Raji (cell line): ENCODE results near the gene PAQR3.

ENCODE experiments used
- POLR2A ChIP-seq: IDR thresholded peaks from 2 replicates; pipeline ENCODE4 v1.6.1; 2011; ENCODE audit warnings: low read depth, low read length, control low read depth; ENCODE audit not compliant: insufficient read depth

Gene PAQR3

GRCh38 chr4:78880874-78881492 is 58.3 kb downstream of the PAQR3 start:
- no peak for TF ChIP-seq POLR2A

- TF ChIP-seq POLR2A, result no peak
Observed at GRCh38 chr4:78878031-78878430, 61.2 kb downstream of the PAQR3 start.

GRCh38 chr4:78876568-78877320 is 62.5 kb downstream of the PAQR3 start:
- no peak for TF ChIP-seq POLR2A

- TF ChIP-seq POLR2A, result no peak
Observed at GRCh38 chr4:78870056-78870455, 69.2 kb downstream of the PAQR3 start.

GRCh38 chr4:78865451-78865850 is 73.8 kb downstream of the PAQR3 start:
- no peak for TF ChIP-seq POLR2A

GRCh38 chr4:78864405-78865024 is 74.7 kb downstream of the PAQR3 start:
- TF ChIP-seq POLR2A, result no peak

GRCh38 chr4:78863991-78864390 is 75.2 kb downstream of the PAQR3 start:
- TF ChIP-seq POLR2A, result no peak

GRCh38 chr4:78863254-78863869 is 75.9 kb downstream of the PAQR3 start:
- no peak for TF ChIP-seq POLR2A

- TF ChIP-seq POLR2A, result no peak
Observed at GRCh38 chr4:78862314-78862737, 76.9 kb downstream of the PAQR3 start.
